ELF-1 (cell line): ENCODE data around the gene PVALEF.

Experiments
- DNase-seq: peaks from one replicate; pipeline ENCODE4 v3.0.0-alpha.2; 2016; ENCODE audit warnings: low read depth, low spot score

The PVALEF gene

GRCh38 chr17:81161972-81162371 is 3.3 kb upstream of the PVALEF start:
- DNase-seq: no peak

GRCh38 chr17:81162491-81162890 is 2.8 kb upstream of the PVALEF start:
- DNase-seq: no peak

- DNase-seq: no peak
These were observed 2.1 kb upstream of the PVALEF start for GRCh38 chr17:81163051-81163695.

DNA sequence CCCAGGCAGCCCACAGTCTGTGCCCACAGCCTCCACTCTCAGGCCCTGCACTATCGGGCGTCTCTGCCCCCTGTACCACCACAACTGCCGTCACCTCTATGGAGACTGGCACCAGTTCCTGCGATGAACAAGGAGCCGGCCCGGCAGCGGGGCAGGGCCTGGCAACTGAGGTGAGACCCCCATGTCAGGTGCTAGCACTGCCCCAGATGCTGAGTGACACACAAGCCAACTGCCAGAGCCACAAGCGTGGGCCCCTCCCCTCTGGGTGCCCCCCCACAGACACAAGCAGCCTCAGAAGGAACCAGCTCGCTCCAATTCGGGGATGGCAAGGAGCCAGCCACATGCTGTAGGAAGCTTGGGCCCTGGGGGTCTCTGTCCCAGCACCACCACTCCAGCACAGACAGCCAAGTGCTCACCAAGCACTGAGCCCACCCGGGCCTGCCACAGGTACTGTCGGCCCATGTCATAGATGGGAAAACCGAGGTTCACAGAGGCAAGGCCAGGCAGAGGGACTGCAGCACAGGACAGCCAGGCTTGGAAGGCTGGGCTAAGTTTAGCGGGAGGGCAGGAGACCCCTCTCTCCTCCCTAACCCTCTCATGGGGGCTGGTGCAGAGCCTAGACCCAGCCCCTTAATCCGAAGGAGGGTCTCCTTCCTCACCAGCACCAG is 1.5 kb upstream of the PVALEF start:
- DNase-seq: no peak

- peak; percentile 17 for DNase-seq
These were observed 699 bp upstream of the PVALEF start for GRCh38 chr17:81164371-81165245.

GRCh38 chr17:81166033-81166492 is 756 bp downstream of the PVALEF start, which contains the start of gene AATK:
Gene AATK (minus strand): TSS chr17:81166221. CDS start chr17:81165992, 229 bp downstream.
- no peak for DNase-seq

DNA sequence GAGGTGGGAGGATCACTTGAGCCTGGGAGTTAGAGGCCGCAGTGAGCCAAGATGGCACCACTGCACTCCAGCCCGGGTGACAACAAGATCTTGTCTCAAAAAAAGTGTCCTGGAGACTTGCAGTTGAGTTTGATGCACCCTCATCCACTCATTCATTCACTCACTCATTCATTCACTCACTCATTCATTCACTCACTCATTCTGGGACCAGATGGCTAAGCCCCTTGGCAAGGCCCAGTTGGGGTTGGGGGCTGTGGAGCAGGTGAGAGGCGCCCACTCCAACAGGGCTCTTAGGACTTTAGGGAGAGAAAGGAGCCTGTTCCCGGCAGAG is 1.9 kb downstream of the PVALEF start:
- no peak for DNase-seq

DNA sequence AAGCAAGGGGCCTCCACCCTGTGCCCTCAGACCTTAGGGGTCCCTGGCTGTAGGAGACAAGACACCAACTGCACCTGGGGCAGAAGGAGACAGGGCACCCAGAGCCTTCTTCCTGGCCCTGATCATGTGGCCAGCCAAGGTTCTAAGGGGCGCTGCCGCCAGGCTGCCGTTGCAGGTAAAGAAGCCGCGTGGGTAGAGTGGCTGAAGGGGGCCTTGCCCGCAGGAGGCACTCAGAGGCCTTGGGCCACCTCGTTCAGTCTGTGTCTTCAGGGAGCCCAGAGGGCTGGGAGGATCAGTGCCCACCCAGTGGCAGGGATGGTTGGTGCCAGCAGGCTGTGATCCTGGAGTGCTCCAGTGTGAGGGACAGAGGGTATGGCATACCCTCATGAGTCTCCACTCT is 2.3 kb downstream of the PVALEF start:
- DNase-seq: no peak

GRCh38 chr17:81169870-81170309 is 4.6 kb downstream of the PVALEF start:
- no peak for DNase-seq

DNA sequence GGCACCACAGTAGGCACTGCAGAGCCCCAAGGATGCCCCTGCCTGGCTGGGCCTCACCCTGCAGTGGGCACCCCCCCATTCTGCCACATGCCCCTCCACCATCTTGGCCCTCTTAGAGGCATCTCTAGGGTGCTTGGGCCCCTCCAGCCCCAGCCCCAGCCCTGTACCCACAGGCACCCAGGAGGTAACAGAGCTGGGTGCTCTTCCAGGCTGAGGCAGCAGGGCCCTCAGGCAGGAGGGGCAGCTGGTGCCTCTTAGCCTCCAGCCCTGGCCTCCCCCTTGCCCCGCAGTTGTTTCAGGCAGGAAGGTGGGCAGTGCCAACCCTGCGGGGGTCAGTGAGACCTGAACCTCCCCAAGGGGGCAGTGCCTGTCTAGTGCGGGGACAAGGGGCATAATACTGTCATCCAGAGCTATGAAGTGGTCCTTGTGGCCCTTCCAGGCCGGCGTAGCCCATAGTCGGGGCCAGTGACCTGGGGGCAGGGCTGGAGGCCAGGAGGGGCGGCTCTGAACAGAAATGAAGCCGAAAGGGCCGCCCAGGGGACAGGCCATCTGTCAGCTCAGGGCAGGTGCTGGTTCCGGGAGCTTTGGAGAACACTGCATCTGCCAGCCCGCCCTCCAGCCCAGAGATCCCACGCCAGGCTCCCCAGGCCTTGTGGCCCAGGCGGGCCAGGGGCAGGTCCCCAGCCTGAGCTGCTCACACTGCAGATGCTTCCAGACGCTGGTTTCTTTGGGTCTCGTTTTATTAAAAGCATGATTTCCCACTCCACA is 5.6 kb downstream of the PVALEF start:
- no peak for DNase-seq

GRCh38 chr17:81171941-81172340 is 6.6 kb downstream of the PVALEF start:
- no peak for DNase-seq

DNA sequence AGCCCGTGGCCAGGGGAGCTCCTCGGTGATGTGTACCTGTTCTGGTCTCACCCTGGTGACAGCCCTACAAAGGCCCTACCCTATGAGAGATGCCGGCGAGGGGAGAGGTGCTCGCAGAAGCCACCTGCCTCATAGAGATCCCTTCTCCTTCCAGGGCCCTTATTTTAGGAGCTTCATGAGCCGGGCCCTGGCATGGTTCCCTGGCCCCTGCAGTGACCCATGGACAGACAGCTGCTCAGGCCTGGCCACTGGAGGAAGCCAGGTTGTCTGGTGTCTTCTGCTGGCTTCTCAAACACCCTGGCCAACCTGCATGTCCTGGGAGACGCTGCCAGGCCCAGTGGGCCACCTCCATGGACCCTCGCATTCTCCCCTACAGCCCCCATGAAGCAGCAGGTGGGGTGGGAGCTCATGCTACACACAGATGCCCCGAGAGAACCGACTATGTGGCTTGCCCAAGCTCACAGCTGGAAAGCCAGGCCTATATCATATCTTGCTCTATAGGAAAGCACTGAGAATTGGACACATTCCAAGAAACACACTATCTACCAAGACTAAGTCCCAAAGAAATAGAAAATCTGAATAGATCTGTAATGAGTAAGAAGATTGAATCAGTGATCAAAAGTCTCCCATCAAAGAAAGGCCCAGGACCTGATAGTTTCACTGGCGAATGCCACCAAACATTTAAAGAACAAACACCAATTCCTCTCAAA is 7.9 kb downstream of the PVALEF start:
- DNase-seq: no peak

DNA sequence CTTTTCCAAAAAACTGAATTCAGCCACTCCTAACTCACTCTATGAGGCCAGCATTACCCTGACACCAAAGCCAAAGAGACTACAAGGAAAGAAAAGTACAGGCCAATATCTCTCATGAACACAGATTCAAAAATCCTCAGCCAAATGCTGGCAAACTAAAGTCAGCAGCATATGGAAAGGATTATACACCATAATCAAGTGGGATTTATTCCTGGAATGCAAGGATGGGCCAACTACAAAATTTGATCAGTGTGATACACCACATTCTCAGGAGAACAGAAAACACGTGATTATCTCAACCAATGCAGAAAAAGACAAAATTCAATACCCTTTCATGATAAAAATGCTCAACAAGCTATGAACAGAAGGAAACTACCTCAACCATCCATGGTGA is 8.5 kb downstream of the PVALEF start:
- DNase-seq: no peak

DNA sequence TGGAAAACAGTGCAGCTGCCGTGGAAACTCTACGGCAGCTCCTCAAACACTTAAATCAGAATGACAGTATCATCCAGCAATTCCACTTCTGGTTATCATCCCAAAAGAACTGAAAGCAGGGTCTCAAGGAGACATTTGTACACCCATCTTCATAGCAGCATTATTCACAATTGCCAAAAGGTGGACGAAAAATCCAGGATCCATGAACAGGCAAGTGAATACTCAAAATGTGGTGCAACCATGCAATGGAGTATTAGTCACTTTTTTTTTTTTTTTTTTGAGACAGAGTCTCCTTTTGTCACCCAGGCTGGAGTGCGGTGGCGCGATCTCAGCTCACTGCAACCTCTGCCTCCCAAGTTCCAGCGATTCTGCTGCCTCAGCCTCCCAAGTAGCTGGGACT is 11.4 kb downstream of the PVALEF start:
- no peak for DNase-seq

GRCh38 chr17:81178136-81179091 is 13.1 kb downstream of the PVALEF start:
- no peak for DNase-seq

DNA sequence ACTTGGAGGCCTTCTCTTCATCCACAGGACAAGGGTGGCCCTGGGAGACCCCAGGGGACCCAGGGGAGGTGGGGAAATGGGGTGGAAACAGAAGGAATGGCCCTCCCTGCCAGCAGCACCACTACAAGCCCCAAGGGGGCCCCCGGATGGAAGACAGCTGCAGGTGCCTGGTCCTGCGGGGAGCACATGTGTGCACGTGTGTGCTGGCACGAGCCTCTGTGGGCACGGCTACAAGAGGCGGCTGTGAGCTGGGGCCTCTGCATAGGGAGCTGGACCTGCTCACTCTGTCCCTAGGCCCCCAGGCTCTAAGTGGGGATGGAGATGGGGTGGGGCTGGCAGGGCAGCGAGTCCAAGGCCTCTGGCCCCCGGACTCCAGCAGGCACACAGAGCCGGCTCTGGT is 13.9 kb downstream of the PVALEF start:
- no peak for DNase-seq

GRCh38 chr17:81179861-81180260 is 14.6 kb downstream of the PVALEF start:
- no peak for DNase-seq

- DNase-seq: no peak
These were observed 15.8 kb downstream of the PVALEF start for GRCh38 chr17:81180836-81181810.

GRCh38 chr17:81181811-81182185 is 16.5 kb downstream of the PVALEF start:
- DNase-seq: no peak
